Fibroblast of skin of left quadriceps (primary cell): Measurements from ENCODE around the gene RTL10.
"Not testable (repeated sequence)": the region's sequence is repeated elsewhere in the genome, so short reads cannot be mapped to it uniquely, and the experiment has no call there.

Experiments
- DNase-seq, 2 experiments: peaks; one replicate each; pipeline ENCODE4 v3.0.0-alpha.2; 2013; ENCODE audit warnings: low read depth in 2 of 2

RTL10 gene

DNA sequence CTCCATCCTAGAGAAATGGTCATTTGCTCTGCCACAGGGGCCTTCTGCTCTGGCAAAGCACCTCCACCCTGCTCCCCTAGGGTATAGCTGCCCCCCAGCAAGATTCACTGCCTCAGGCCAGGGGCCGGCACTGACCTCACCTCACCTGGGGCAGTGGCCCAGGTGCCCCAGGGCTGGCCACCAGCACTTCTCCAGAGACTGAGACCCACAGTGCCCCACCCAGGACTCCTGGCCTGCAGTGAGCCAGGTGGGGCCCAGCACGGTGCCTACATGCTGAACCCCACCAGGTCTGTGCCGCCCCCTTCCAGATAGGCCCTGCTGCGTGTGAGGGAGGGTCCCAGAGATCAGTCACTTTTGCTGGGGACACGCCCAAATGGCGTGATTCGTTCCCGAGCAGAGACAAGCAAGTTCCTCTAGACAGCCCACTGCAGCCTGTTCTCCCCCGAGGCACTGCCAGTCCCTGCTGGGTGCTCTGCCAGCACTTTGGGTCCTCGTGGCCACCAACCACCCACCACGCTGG, 10.8 kb downstream of the RTL10 start:
- DNase-seq: no peak

DNA sequence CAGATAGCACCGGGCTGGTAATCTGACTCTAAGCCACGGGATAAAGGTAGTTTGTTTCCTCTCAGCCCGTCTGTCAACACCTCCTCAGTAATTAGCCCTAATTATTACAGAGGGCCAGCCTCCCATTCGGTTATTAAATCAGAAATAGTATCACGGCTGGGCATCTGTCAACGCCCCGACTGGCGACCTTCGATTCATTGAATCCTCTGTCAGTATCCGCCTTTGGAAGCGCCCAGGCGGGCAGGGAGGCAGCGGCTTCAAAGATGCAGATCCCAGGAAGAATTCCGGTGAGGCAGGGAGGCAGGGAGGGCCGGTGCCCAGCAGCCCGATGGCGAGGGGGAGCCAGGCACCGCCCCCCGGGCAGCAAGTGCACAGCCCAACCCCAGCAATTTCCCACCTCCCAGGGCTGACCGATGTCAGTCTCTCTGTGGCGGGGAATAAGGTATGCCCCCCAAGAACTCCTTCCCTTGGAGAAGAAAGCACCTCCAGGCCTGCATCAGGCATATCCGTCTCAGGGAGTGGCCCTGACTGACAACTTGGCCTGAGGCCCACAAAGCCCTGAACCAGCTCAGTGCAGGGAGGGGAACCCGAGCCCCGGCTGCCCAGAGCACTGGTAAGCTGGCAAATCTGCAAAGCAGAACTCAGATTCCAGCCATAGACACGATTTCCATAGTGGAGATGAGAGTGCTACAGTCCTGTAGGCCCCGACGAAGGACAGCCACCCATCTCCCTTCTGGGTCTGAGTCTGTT, 11.4 kb downstream of the RTL10 start:
- no peak for DNase-seq

DNA sequence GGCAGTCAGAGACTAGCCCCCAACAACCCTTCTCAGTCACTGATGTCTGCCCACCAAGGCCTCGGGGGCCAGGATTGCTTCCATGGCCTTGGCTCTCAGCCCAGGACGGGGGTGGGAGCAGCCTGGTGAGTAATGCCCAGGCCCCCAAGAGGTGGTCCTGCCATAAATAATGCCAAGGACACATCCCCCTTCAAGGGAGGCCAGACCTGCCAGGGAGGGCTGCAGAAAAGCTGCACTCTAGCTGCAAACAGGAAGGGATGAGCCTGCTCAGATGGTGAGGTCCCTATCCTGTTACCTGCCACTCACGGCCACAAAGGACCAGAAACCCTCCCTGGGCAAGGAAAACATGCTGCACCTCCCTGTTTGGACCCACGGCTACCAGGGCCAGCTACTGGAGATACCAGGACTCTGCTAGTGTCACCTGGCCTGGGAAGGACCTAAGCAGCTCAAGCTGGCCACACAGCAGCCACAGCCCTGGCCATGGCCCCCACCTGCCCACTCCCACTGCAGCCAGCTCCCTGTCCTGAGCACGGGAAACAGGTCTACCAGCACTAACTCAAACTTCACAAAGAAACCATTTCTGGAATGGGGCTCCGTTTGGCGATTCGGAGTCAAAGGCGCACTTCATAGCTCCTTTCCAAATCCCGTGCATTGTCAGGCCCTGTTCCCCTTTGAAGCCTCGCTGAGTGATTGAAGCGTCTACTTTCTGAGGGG, 12.1 kb downstream of the RTL10 start:
- no peak for DNase-seq

DNA sequence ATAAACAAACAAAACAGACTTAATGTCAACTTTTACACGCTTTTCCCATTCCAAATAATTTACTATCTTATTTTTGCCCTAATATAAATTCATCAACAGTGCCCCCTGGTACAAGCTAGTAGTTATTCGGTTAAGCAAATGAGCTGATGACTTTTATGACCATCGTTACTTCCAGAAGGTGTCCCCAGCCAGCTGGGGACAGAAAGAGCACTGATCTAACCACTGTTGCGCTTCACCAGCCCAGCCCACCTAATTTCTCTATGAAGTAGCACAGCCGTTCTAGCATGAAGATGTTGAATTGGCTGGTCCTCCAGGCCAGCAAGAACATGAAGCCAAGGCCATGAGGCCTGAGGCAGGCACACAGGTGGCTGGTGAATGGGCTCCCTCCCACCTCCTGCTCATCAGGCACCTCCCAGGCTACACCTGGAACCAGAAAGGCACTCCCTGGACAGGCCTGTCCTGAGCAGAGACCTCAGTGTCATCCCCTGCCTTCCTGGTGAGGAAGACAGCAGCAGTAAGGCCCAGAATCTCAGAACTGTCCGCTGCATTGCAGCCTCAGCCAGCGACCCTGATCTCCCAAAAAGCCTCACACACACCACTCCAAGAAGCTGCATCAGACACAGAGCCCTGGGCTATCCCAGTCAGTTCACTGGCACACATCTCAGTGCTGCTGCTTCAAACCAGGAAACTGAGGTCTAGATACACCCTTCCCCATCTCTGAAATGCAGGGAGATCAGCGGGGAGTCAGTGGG, 12.9 kb downstream of the RTL10 start:
- DNase-seq: no peak

DNA sequence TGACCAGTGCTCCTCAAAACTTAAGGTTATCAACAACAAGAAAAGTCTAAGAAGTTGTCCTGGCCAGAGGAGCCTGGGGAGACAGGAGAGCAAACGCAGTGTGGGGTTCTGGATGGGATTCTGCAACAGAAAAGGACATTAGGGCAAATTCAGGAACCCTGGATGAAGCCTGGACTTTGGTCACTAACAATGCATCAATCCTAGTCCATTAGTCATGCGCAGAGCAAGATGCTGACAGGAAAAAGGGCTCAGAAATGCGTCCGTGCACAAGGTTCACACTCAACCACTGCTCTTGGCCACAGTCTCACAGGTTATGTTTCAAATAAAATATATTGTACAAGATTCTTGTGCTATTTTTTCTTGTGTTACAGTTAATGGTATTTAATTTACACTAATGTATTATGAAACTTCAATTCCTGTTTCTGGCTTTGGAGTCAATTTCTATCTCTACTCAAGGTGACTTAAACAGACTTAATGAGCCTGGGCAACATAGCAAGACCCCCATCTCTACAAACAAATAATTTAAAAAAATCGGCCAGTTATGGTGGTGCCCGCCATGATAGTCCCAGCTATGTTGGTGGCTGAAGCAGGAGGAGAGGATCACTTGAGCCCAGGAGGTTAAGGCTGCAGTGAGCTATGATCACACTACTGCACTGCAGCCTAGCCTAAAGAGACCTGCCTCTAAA, 13.6 kb downstream of the RTL10 start:
- DNase-seq: no peak

DNA sequence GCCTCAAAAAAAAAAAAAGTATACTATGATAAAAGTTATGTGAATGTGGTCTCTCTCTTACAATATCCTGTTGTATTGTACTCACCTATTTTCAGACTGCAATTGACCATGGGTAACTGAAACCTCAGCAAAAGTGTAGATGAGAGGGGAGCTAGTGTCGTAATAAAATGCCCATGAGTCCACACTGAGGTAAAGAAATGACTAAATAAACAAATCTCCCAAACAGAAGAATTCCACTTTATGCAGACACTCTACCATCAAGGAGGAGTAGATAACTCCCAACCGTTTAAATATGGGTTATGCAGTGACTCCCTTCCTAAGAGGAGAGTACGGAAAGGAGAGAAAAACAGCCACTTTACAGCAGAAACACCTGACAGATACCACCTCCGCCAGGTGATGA, 14.6 kb downstream of the RTL10 start:
- DNase-seq: no peak

DNA sequence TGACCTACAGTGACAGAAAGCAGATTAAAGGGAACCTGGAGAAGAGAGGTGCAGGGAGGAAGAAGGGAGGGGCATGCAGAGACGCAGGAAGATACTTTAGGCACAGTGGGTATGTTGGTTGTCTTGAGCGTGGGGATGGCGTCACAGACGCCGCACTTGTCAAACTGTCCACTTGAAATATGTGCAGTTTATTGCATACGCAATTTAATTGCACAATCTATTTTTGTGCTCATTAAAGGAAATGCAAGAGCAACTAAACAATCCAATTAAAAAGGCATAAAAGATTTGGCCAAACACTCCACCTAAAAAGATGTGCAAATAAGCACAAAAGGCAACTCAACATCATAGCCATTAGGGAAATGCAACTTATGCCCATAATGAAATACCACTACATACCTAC, 16.8 kb downstream of the RTL10 start:
- DNase-seq: no peak

DNA sequence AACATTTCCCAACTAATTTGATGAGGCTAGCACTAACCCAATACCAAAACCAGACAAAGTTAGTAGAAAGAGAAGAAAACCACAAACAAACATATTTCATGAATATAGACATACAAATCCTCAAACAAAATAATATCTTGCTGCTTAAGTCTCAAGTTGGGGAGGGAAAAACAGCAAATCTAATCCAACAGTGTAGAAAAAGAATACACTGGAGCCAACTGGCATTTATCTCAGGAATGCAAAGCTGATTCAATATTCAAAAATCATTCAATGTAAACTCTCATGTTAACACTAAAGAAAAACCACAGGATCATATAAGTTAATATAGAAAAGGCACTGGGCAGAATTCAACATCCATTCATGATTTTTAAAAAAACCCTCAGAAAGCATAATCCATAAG, 18.2 kb downstream of the RTL10 start:
- DNase-seq: no peak

DNA sequence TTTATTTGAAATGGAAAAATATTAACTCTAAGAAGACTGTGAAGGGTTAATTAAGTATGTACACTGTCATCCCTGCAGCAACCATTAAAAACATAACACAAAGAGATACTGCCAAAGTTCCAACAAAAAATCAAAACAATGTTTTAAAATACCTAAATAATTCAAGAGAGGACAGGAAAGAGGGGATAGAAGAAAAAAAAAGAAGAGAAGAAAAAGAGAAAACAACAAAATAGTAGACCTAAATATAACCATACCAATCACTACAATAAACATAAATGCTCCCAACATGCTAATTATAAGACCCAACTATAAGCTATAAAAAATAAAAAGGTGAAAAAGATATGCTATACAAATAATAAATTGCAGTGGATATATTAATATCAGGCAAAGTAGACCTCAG, 20.1 kb downstream of the RTL10 start:
- DNase-seq: no peak

DNA sequence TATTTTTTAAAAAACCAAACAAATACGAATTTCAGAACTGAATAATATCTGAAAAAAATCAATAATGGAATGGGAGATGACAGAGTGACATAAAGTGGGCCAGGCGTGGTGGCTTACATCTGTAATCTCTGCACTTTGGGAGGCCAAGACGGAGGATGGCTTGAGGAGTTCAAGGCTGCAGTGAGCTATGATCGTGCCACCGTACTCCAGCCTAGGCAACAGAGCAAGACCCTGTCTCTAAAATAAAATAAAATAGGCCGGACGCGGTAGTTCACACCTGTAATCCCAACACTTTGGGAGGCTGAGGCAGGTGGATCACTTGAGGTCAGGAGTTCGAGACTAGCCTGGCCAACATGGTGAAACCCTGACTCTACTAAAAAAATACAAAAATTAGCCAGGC, 21.3 kb downstream of the RTL10 start:
- DNase-seq: not testable (repeated sequence)

DNA sequence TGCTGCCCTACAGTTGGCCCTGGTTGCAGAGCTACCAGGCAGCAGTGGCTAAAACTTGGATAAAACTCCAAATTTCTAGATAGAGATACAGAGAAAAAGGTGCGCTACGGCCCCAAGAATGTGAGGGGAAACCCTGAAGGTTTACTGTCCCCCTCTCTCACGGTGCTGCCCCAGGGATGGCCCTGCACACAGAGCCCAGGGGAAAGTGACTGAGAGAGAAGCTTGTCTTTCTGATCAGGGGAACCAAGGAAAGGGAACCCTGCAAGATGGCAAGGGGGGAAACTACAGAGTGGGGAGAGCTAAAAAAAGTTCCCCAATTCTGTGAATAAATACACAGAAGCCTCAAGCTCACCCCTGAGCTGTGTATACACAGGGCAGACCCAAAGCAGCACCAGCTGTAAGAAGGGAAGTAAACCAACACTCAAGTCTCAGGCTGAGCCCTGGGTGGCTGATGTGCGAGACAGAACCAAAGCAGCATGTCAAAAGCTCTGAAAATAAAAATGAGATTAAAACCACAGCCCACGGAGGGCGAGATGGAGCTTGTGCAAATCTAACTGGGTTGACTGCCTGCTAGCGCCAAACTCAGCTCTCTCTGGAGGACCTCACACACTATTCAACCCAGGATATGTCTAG, 22.1 kb downstream of the RTL10 start:
- DNase-seq: no peak

DNA sequence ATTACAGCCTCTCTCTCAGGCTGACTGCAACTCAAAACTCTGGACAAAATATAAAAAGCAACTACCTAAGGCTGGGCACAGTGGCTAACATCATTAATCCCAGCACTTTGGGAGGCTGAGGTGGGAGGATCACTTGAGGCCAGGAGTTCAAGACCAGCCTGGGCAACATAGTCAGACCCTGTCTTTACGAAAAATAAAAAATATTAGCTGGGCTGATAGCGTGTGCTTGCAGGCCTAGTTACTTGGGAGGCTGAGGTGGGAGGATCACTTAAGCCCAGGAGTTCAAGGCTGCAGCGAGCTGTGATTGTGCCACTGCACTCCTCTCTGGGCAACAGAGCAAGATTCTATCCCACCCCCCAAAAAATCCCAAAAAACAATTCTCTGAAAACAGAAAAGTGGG, 22.7 kb downstream of the RTL10 start:
- not testable (repeated sequence) for DNase-seq

DNA sequence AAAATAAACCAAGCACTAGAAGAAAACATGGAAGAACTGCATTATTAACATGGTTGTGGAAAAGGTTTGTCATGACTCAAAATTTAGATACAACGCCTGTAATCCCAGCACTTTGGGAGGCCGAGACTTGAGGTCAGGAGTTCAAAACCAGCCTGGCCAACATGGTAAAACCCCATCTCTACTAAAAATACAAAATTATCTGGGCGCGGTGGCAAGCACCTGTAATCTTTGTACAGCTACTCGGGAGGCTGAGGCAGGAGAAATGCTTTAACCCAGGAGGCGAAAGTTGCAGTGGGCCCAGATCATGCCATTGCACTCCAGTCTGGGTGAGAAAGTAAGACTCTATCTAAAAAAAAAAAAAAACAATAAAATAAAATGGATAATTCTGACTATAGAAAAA, 23.7 kb downstream of the RTL10 start:
- no peak for DNase-seq

DNA sequence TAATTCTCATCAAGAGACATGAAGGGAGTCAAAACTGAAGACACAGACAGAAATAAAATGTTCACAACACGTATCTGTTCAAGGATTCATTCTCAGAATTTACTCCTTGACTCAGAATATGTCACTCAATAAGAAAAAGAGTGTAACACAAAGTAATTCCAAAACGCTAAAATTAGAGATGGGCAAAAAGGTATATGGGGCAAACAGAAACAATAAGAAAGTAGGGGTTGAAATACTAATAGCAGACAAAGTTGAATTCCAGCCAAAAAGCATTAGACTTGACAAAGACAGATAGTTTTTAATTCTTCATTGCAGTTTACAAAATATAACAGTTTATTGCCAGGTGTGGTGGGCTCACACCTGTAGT, 26.7 kb downstream of the RTL10 start:
- DNase-seq: no peak

DNA sequence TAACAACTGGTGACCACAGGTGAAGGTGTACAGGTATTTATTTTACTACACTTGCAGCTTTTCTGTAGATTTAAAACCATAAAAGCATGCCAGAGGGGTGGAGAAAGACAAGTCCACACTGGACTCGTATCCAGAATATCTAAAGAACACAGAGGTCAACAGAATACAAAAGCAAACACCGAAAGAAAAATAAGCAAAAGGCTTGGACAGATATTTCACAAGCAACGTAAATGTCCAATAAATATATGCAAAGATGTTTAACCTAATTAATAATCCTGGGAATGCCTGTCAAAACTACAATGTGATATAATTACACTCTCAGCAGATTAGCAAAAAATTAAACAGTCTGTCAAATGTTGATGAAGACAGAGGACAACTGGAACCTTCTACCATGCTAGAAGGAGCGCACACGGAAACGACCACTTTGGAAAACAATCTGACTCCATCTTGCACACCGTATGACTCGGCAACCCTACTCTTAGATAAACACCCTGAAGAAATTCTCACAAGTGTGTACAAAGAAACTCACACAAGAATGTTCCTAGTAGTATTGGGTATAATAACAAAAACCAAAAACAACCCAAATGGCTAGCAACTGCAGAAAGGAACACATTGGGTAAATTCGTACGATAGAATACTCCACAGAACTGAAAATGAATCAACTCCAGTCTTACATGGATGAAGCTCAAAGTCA, 27.2 kb downstream of the RTL10 start:
- DNase-seq: no peak

DNA sequence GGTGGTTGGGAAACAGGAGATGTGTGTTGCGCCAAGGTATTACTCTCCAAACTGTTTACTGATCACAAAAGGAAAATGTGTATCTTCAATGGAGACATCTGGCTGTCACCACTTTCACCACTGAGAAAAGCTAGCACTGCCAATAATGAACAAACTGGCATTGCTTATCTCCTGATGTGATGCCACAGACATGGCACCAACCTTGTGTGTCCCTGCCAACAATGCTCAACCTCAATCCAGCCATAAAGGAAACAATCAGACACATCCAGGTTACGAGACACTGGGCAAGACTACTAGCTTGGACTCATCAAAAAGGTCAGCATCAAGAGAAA, 28.1 kb downstream of the RTL10 start:
- no peak for DNase-seq

DNA sequence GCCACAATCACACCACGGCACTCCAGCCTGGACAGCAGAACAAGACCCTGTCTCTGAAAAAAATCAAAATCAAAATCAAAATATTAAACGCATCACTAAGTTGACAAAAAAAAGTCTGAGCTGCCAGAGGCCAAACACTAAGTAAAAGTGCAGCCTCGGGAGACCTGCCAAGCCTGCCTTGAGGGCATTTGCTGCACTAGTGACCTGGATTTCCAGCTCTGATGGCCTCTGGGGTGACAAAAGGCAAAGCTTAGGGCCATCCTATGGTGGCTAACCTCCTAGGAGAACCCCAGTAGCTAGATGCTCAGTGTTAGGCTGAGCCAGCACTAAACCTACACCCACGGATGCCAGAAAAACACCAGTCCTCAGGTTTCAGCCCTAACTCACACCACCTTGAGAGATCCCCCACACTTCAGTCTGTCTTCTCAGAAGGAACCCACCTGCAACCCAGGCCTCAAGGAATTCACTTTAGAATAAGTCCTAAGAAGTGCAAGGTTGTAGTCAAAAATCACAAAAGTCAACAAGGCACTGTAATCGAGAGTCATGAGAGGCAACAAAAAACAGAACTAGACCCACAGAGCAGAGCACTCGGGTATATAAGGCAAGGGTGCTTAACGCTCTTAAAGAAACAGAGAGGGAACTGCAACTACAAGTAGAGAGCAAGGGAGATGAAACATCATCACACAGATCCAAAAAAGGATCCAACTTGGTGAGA, 28.6 kb downstream of the RTL10 start:
- no peak for DNase-seq

DNA sequence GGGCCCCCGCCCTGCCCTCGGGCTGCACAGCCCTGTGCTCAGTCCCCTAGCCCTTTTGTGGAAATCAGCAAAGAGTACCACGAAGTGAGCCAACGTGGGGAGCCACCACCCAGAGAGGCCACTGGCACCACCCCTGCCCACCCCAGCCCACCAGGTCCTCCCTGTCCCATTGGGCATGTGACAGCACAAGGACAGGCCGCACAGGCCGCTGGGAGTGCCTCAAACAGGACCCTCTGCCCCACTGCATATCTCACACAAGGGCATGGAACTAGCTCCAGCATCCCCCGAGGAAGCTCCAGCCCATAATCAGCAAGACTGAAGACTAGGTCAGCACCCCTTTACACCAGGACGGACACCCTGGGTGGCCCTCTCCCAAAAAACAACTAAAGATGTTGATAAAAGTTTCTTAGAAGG, 29.7 kb downstream of the RTL10 start:
- no peak for DNase-seq

DNA sequence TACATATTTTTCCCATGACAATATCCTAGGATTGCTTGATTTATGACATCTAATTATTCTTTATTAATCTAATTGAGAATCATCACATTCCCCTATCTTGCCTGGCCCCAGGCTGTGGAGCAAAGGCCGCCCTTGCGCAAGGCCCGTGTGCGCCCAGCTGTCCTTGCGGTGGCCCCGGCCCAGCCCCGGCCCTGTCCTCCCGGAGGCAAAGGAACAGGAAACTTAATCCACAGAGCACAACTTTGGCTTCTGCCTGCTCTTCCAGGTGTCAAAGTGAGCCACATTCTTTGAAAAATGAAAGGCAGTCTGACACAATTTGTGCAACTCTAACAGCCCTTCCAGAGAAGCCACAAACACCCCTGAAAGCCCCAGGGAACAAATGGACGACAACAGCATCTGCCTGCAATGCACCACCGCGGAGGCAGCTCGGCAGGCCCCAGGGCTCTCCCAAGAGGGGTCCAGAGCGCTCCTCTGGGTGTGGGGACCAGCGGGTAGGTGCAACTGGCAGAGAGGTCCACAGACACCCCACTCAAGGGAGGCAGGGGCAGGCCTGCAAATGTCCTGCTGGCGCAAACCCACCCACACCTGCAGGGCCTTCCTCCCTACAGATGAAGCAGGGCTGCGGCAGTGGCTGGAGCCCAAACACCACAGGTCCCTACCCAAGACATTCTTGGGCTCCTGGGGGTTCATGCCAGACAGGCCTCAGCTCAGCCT, 30.3 kb downstream of the RTL10 start:
- DNase-seq: no peak

DNA sequence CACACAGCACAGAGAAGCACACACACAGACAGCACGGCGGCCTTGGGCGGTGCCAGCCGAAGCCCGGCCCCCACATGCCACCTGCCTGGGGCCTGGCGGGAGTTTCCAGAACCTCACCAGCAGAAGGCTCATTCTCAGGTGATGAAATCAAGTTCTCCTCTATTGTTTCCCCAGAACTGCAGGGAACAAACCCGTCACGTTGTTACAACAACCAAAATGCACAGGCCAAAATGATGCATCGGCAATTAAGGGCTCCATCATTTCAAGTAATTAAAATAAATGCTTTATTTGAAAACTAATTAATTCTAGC, 30.8 kb downstream of the RTL10 start:
- no peak for DNase-seq
